ENCODE data around the gene ABHD15.

GRCh38 chr17:29576214-29577000 lies 9.6 kb upstream of the ABHD15 start:
- TF ChIP-seq POLR2A (IDR thresholded peaks at IDR 0.05) (no peak), CTCF (IDR thresholded peaks at IDR 0.05) (no peak)
